Activated T-helper 2 cell treated with anti-CD3 and anti-CD28 coated beads, Interferon-gamma antibody, Interleukin-2, Interleukin-4, amounts not matched to agents 10 μg/mL and 5 μg/mL and 100 μg/mL, durations not matched to agents 14 hours and 24 hours and 36 hours (primary cell): ENCODE data around the gene OR14J1. TPM values are rescaled to one million over a fixed set of nuclear protein-coding genes. Genes with fewer than 3 reads are reported as not detected.
"Not testable (repeated sequence)": the region's sequence is repeated elsewhere in the genome, so short reads cannot be mapped to it uniquely, and the experiment has no call there.

Experiments
- DNase-seq: peaks from one replicate; pipeline ENCODE4 v3.0.0; 2021; ENCODE audit warnings: low spot score
- H3K27ac Mint-ChIP-seq: one replicate; pipeline ENCODE4 v1.8.0; 2021; ENCODE audit warnings: mixed read lengths
- H3K27me3 Mint-ChIP-seq: one replicate; pipeline ENCODE4 v1.8.0; 2021; ENCODE audit warnings: low read depth, mixed read lengths
- H3K36me3 Mint-ChIP-seq: one replicate; pipeline ENCODE4 v1.8.0; 2021; ENCODE audit warnings: low read depth, mixed read lengths
- H3K4me1 Mint-ChIP-seq: one replicate; pipeline ENCODE4 v1.8.0; 2021; ENCODE audit warnings: low read depth, mixed read lengths
- H3K4me3 Mint-ChIP-seq: one replicate; pipeline ENCODE4 v1.8.0; 2021; ENCODE audit warnings: low read depth, mild to moderate bottlenecking, moderate library complexity, mixed read lengths
- H3K9me3 Mint-ChIP-seq: one replicate; pipeline ENCODE4 v1.8.0; 2021; ENCODE audit warnings: mixed read lengths
- intact Hi-C: fragments of 100-400 bp; cut with micrococcal nuclease; formaldehyde crosslinking; loops from one replicate; pipeline ENCODE4 v1.15.1; 2023
- total RNA-seq: library from RNA; stranded (reverse); gene quantifications from 2 replicates; pipeline ENCODE4 v1.2.3, GENCODE V29; 2022

Gene OR14J1
- total RNA-seq, 1 donor from 2014 or later = not detected

- H3K27ac Mint-ChIP-seq, H3K4me1 Mint-ChIP-seq, H3K4me3 Mint-ChIP-seq, intact Hi-C loops, DNase-seq, H3K36me3 Mint-ChIP-seq, H3K9me3 Mint-ChIP-seq, H3K27me3 Mint-ChIP-seq: not testable (repeated sequence)
Observed at GRCh38 chr6:29349348-29349747, 47.8 kb downstream of the OR14J1 start.

GRCh38 chr6:29354980-29355379 is 53.5 kb downstream of the OR14J1 start:
- Mint-ChIP-seq H3K27ac (no peak overlapping the region), H3K4me3 (no peak overlapping the region), H3K36me3 (no peaks in the 10 kb centered on the region), H3K27me3 (peaks cover 8% of the 10 kb centered on the region), H3K9me3 (no peaks in the 10 kb centered on the region), H3K4me1 (no peaks in the 10 kb centered on the region)
- DNase-seq = no peak
- intact Hi-C loops = no loop called here

GRCh38 chr6:29355603-29356002 is 54.1 kb downstream of the OR14J1 start:
- H3K27ac Mint-ChIP-seq = no peak overlapping the region
- H3K36me3 Mint-ChIP-seq = no peaks in the 10 kb centered on the region
- H3K27me3 Mint-ChIP-seq = peaks cover 8% of the 10 kb centered on the region
- H3K9me3 Mint-ChIP-seq = no peaks in the 10 kb centered on the region
- no peaks in the 10 kb centered on the region for H3K4me1 Mint-ChIP-seq
- H3K4me3 Mint-ChIP-seq = no peak overlapping the region
- DNase-seq = no peak
- intact Hi-C loops = no loop called here

Other genes starting within 250 kb of the OR14J1 start
- gene OR2B3, start 214.4 kb upstream of the OR14J1 start, total RNA-seq = not detected in 2 replicates
- not detected in 2 replicates for gene OR2J1, start 202.2 kb upstream of the OR14J1 start, total RNA-seq
- gene OR2J3, start 193.6 kb upstream of the OR14J1 start, total RNA-seq = not detected in 2 replicates
- gene OR2J2, start 130.8 kb upstream of the OR14J1 start, total RNA-seq = not detected in 2 replicates
- not detected in 2 replicates for gene OR5V1, start 67.2 kb downstream of the OR14J1 start, total RNA-seq
- gene OR12D3, start 73.6 kb downstream of the OR14J1 start, total RNA-seq = not detected in 2 replicates
- gene OR12D2, start 93.9 kb downstream of the OR14J1 start, total RNA-seq = not detected in 2 replicates
- gene OR12D1, start 113.2 kb downstream of the OR14J1 start, total RNA-seq = not detected in 2 replicates
- not detected in 2 replicates for gene OR10C1, start 137.6 kb downstream of the OR14J1 start, total RNA-seq
- gene OR11A1, start 155.4 kb downstream of the OR14J1 start, total RNA-seq = not detected in 2 replicates
- not detected in 2 replicates for gene OR2H1, start 155.5 kb downstream of the OR14J1 start, total RNA-seq
- not detected in 2 replicates for gene MAS1L, start 186.3 kb downstream of the OR14J1 start, total RNA-seq